Ovary (tissue), 9 donors: Measurements from ENCODE around the gene ZNF273. TPM values are rescaled to one million over a fixed set of nuclear protein-coding genes. Genes with fewer than 3 reads are reported as not detected.
"Not testable (repeated sequence)": the region's sequence is repeated elsewhere in the genome, so short reads cannot be mapped to it uniquely, and the experiment has no call there.

ENCODE experiments used
- DNase-seq, 5 donors: peaks; one replicate each; pipeline ENCODE4 v3.0.0-alpha.2; 2019 to 2020
- H3K27ac ChIP-seq, 2 donors: fragments of 200-600 bp; one replicate each; pipeline versions ENCODE4 v1.5.1 to v1.8.0; 2019 to 2022
- H3K27me3 ChIP-seq: fragments of 200-600 bp; one replicate; pipeline ENCODE4 v1.8.0; 2022
- H3K36me3 ChIP-seq: fragments of 200-600 bp; sonication (generic); one replicate; pipeline ENCODE4 v1.5.1; 2019
- H3K4me1 ChIP-seq: one replicate; pipeline ENCODE4 v1.8.1; 2013; ENCODE audit warnings: mild to moderate bottlenecking, moderate library complexity; ENCODE audit not compliant: insufficient read depth
- H3K4me3 ChIP-seq: fragments of 200-600 bp; sonication (generic); one replicate; pipeline ENCODE4 v1.5.1; 2017
- H3K9me3 ChIP-seq, 2 donors: fragments of 200-600 bp in 1 of 2; sonication (generic) in 1 of 2; one replicate each; pipeline versions ENCODE4 v1.5.1 to v1.8.1; 2013 to 2019; ENCODE audit warnings: mild to moderate bottlenecking in 1 of 2, moderate library complexity in 1 of 2
- EP300 ChIP-seq: sonication (generic); formaldehyde crosslinking; IDR thresholded peaks from one replicate; pipeline ENCODE4 v1.6.1; 2017; ENCODE audit warnings: antibody characterized with exemption
- POLR2A ChIP-seq: fragments of 450-650 bp; IDR thresholded peaks from one replicate; pipeline ENCODE4 v1.6.1; 2017; ENCODE audit warnings: antibody characterized with exemption, mild to moderate bottlenecking, moderate library complexity
- WGBS, 3 donors: extraction: QIAGEN DNeasy Blood & Tissue Kit in 1 of 3; methylation state at CpG; one replicate each; pipeline versions ENCODE4 v1.1.5 to v1.1.7; 2013 to 2017; 5-methylcytosine and 5-hydroxymethylcytosine counted together
- intact Hi-C, 4 donors: fragments of 100-400 bp; cut with DNase I; formaldehyde crosslinking; loops; one replicate each; pipeline versions ENCODE4 v1.11.0 to v1.15.1; 2022 to 2023
- polyA plus RNA-seq, 2 donors: library from polyadenylated mRNA; stranded (reverse); fragments of 200-250 nt in 1 of 2; fragments of 350-450 nt in 1 of 2; fragmentation: Illumina TruSeq in 1 of 2; extraction: RNeasy Lipid Tissue Mini Kit (QIAGEN cat#74804) in 1 of 2; gene quantifications; one replicate each; pipeline ENCODE4 v1.2.3, GENCODE V29; 2013 to 2014
- total RNA-seq, 7 donors: library from RNA; depleted of rRNA in 2 of 7; stranded (reverse); fragments of >200 nt in 2 of 7; fragmentation: NEBNext Ultra II Directional in 3 of 7; extraction: Animal tissue kit (Norgen Biotek cat#: 25700) in 3 of 7; gene quantifications; one replicate each; pipeline versions ENCODE4 v1.1.0 to v1.2.4, GENCODE V29; 2016 to 2023
- TF ChIP-seq, protein P1 (sequence below), 3 donors: fragments of 450-650 bp in 2 of 3; fragments of 200-600 bp in 1 of 3; IDR thresholded peaks; one replicate each; pipeline versions ENCODE4 v1.5.1 to v1.8.0; 2016 to 2022; ENCODE audit warnings: antibody characterized with exemption in 3 of 3, mild to moderate bottlenecking in 1 of 3
- donor health status: DM: no; HTN: no; CAD: no; lungs with moderate emphysema.
- donor health status: DM: no; HTN: no; CAD: no.
- donor health status: Bipolar disorder and iron deficiency.
- donor health status: DM: yes; HTN: yes; CAD: no.
- donor health status: DM: no; HTN: no; CAD: no.
- donor health status: DM: yes; HTN: yes; CAD: no.

Gene ZNF273
- total and polyA plus RNA-seq, 9 donors = 4.4 to 13.0 (median 6.6) TPM

DNA sequence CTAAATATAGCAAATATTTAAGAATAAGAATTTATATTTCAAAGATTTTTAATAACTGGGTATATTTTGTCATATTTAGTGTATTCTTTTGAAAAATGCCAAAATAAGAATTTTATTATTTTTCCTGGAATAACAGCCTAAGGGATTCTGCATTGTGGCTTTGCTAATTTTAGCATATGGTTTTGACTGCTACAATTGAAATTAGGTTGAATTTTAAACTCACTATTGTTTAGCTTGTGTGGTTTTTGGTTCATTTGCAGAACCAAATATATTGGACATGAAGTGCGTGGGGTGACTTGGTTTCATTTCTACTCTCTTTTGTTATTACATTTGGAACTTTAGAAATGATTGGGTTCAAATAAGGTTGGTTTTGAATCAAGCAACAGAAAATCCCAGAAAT lies 35.5 kb downstream of the ZNF273 start:
- no peak overlapping the region for H3K4me3 ChIP-seq
- TF ChIP-seq EP300 (no peak), POLR2A (no peak)
- TF ChIP-seq, protein P1, sequence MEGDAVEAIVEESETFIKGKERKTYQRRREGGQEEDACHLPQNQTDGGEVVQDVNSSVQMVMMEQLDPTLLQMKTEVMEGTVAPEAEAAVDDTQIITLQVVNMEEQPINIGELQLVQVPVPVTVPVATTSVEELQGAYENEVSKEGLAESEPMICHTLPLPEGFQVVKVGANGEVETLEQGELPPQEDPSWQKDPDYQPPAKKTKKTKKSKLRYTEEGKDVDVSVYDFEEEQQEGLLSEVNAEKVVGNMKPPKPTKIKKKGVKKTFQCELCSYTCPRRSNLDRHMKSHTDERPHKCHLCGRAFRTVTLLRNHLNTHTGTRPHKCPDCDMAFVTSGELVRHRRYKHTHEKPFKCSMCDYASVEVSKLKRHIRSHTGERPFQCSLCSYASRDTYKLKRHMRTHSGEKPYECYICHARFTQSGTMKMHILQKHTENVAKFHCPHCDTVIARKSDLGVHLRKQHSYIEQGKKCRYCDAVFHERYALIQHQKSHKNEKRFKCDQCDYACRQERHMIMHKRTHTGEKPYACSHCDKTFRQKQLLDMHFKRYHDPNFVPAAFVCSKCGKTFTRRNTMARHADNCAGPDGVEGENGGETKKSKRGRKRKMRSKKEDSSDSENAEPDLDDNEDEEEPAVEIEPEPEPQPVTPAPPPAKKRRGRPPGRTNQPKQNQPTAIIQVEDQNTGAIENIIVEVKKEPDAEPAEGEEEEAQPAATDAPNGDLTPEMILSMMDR (IDR thresholded peaks at IDR 0.05) = no peak
- H3K9me3 ChIP-seq = no peaks in the 10 kb centered on the region
- no peaks in the 10 kb centered on the region for H3K27me3 ChIP-seq
- DNase-seq = no peak
- no peaks in the 10 kb centered on the region for H3K36me3 ChIP-seq
- H3K4me1 ChIP-seq = no peaks in the 10 kb centered on the region
- 68 to 80% (median 76%) methylated on average over 1 of the region's 1 CpG for WGBS, 3 donors
- H3K27ac ChIP-seq = no peak overlapping the region
- intact Hi-C loops = no loop called here

DNA sequence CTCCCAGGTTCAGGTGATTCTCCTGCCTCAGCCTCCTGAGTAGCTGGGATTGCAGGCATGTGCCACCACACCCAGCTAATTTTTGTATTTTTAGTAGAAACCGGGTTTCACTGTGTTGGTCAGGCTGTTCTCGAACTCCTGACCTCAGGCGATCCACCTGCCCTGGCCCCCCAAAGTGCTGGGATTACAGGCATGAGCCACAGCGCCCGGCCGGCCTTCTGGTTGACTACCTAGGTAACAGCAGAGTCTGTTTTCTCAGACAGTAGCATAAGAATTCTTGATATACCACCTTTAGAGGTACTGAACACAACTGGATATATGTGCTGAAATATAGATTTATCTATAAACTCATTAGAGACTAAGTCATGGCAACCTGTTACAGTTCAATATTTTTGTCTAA lies 36.9 kb downstream of the ZNF273 start:
- DNase-seq, H3K27ac ChIP-seq, H3K4me3 ChIP-seq, H3K4me1 ChIP-seq, H3K36me3 ChIP-seq, H3K27me3 ChIP-seq, H3K9me3 ChIP-seq, intact Hi-C loops: not testable (repeated sequence)
- WGBS, 3 donors = 92 to 96% (median 95%) methylated on average over 6 of the region's 6 CpGs

DNA sequence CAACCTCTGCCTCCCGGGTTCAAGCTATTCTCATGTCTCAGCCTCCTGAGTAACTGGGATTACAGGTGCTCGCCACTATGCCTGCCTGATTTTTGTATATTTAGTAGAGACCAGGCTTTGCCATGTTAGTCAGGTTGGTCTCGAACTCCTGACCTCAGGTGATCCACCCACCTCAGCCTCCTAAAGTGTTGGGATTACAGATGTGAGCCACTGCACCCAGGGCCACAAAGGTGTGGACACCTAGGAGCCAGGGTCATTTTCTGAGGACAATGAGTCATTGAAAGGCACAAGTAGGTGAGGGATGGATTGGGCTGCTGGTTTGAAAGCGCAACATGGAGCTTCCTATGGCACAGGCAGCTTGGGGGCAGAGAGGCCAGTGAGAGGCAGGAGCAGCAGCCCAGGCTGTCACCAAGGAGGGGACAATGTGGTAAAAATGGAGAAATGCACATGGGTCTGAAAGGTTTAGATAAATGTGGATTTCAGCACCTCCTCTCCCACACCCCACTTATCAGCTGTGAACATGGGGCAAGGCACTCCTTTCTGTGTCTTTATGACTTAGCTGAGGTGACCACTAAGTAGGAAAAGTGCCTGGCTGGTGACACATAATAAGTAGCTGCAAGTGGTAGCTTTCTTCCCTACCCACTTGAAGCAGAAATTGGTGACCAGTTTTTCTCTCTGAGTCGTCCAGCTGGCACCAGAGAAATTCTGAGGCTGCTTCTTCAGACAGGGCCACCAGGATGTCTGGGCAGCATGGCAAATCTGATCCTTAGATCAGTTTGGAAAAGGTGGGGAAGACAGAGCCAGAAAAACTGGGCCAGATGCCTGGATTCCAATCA lies 41.8 kb downstream of the ZNF273 start:
- H3K36me3 ChIP-seq, DNase-seq, H3K27me3 ChIP-seq, H3K4me1 ChIP-seq, H3K4me3 ChIP-seq, H3K27ac ChIP-seq, intact Hi-C loops, H3K9me3 ChIP-seq: not testable (repeated sequence)
- WGBS, 3 donors = 81 to 88% (median 87%) methylated on average over 5 of the region's 5 CpGs

DNA sequence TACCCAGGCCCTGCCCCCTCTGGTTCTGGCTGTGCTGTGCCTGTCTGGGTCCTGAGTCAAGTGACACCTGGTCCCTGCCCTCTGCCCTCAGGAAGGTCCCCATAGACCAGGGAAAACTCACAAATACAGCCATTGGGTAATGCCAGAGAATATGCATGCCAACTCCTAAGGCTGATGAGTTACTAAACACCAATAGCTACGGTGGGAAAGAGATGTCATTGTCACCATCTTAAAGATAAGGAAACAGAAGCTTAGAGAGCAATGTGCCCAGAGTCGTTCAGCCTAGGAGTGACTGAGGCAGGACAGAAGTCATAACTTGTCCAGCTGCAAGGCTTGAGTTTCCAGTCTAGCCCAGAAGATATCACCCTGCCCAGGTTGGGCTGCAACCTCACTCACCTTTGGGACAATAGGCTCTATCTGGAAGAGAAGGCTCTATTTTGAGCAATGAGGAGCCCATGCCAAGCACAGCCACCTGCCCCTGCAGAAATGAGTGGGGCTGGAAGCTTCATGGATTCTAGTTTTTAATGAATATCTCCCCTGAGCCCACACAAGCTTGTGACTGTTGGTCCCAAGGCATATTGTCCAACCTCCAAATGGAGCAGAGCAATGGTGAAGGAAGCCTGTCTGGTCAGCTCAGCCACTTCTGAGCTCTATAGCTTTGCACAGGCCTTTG lies 42.6 kb downstream of the ZNF273 start:
- no peak overlapping the region for H3K27ac ChIP-seq
- DNase-seq = no peak
- no peaks in the 10 kb centered on the region for H3K36me3 ChIP-seq
- H3K4me1 ChIP-seq = peaks cover 7% of the 10 kb centered on the region
- H3K4me3 ChIP-seq = no peak overlapping the region
- no peak for TF ChIP-seq EP300
- TF ChIP-seq, protein P1 (IDR thresholded peaks at IDR 0.05) = no peak
- no peak for TF ChIP-seq POLR2A
- H3K9me3 ChIP-seq = no peaks in the 10 kb centered on the region
- intact Hi-C loops = no loop called here
- no peaks in the 10 kb centered on the region for H3K27me3 ChIP-seq
- WGBS, 3 donors = 18 to 46% (median 44%) methylated on average over 2 of the region's 2 CpGs

DNA sequence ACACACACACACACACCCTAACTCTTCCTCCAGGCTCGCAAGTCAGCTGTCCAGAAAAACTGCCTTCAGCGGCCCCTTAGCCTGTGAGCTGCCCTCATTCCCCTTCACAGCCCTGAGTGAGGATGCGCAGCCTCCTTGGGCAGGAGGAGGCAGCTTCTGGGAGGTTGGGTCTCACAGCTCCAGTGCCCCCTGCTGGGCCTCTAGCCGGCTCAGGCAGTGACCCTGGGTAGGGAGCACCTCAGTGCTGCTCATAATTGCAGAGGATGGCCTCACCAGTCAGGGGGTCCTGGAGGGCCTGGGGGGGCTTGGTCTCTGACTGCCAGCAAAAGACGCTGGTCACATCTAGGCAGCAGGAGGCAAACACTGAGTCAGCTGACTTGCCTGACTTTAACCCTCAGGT lies 43.7 kb downstream of the ZNF273 start:
- intact Hi-C loops = no loop called here
- TF ChIP-seq, protein P1 (IDR thresholded peaks at IDR 0.05) = no peak
- no peak for TF ChIP-seq EP300
- no peak for TF ChIP-seq POLR2A
- Histone ChIP-seq H3K27ac (no peak overlapping the region), H3K27me3 (no peaks in the 10 kb centered on the region), H3K4me3 (no peak overlapping the region), H3K36me3 (no peaks in the 10 kb centered on the region), H3K4me1 (peaks cover 7% of the 10 kb centered on the region), H3K9me3 (no peaks in the 10 kb centered on the region)
- no peak for DNase-seq
- WGBS, 3 donors = 19 to 30% (median 24%) methylated on average over 5 of the region's 5 CpGs
